IMR-90 (cell line): ENCODE data around the gene SLC25A12. TPM values are rescaled to one million over a fixed set of nuclear protein-coding genes. Genes with fewer than 3 reads are reported as not detected.

ENCODE experiments used
- ATAC-seq: fragments of 200-7000 bp; cut with Tn5 transposase; 2 replicates; pipeline ENCODE4 v1.9.1; 2020; ENCODE audit warnings: low read depth, mild to moderate bottlenecking, moderate library complexity
- BruUV-seq: library from RNA; stranded (reverse); fragments of 400-500 nt; replicated peaks from 2 replicates; lab custom pipeline; 2021; lab: Mats Ljungman, UMichigan
- CTCF ChIA-PET: fragments of 300-600 bp; formaldehyde crosslinking; extraction: SDS; loops from one replicate; lab custom pipeline; 2021; ENCODE audit warnings: antibody characterized with exemption; lab: Yijun Ruan, JAX
- POLR2A ChIA-PET: fragments of 300-600 bp; sonication (Branson Sonifier 250); formaldehyde crosslinking; loops from one replicate; lab custom pipeline; 2022; ENCODE audit warnings: antibody characterized with exemption; ENCODE audit not compliant: unreplicated experiment; lab: Charles Lee
- DNase-seq: peaks from one replicate; pipeline ENCODE4 v3.0.0; 2013
- H2AFZ ChIP-seq: replicated peaks from 2 replicates; pipeline ENCODE3; 2013; ENCODE audit warnings: low read length, mild to moderate bottlenecking; ENCODE audit not compliant: poor library complexity
- H2AK5ac ChIP-seq: 2 replicates; pipeline ENCODE4 v1.6.1; 2013; ENCODE audit warnings: low read depth, low read length, inconsistent platforms
- H2AK9ac ChIP-seq: replicated peaks from 2 replicates; pipeline ENCODE3; 2013; ENCODE audit warnings: mild to moderate bottlenecking, low read depth, low read length, moderate library complexity; ENCODE audit not compliant: poor library complexity
- H2BK120ac ChIP-seq: 2 replicates; pipeline ENCODE4 v1.6.1; 2013; ENCODE audit warnings: low read depth, low read length, inconsistent platforms
- H2BK15ac ChIP-seq: 3 replicates; pipeline ENCODE4 v1.6.1; 2013; ENCODE audit warnings: low read depth, low read length, inconsistent platforms
- H2BK20ac ChIP-seq: 2 replicates; pipeline ENCODE4 v1.6.1; 2013; ENCODE audit warnings: low read depth, mild to moderate bottlenecking, inconsistent platforms, low read length, moderate library complexity
- H2BK5ac ChIP-seq: 2 replicates; pipeline ENCODE4 v1.6.1; 2013; ENCODE audit warnings: mild to moderate bottlenecking, low read depth, low read length, inconsistent platforms; ENCODE audit not compliant: poor library complexity, severe bottlenecking
- H3K14ac ChIP-seq: replicated peaks from 2 replicates; pipeline ENCODE4 v1.6.1; 2013; ENCODE audit warnings: low read depth, low read length, inconsistent platforms
- H3K18ac ChIP-seq: 2 replicates; pipeline ENCODE4 v1.6.1; 2013; ENCODE audit warnings: low read depth, low read length, control low read depth
- H3K23ac ChIP-seq: 2 replicates; pipeline ENCODE4 v1.6.1; 2013; ENCODE audit warnings: low read depth, low read length, inconsistent platforms
- H3K27ac ChIP-seq: 2 replicates; pipeline ENCODE4 v1.5.1; 2013; ENCODE audit warnings: mild to moderate bottlenecking, control low read depth, low read length; ENCODE audit not compliant: insufficient read depth
- H3K27me3 ChIP-seq: 2 replicates; pipeline ENCODE4 v1.6.1; 2013; ENCODE audit warnings: low read length; ENCODE audit not compliant: control insufficient read depth, insufficient read depth
- H3K36me3 ChIP-seq: 2 replicates; pipeline ENCODE4 v1.6.1; 2013; ENCODE audit warnings: low read length, mixed read lengths; ENCODE audit not compliant: control insufficient read depth, insufficient read depth
- H3K4ac ChIP-seq: 2 replicates; pipeline ENCODE4 v1.6.1; 2013; ENCODE audit warnings: low read depth, low read length, inconsistent platforms
- H3K4me1 ChIP-seq: 2 replicates; pipeline ENCODE4 v1.6.1; 2013; ENCODE audit warnings: low read length, mixed read lengths; ENCODE audit not compliant: control insufficient read depth, insufficient read depth
- H3K4me2 ChIP-seq: 2 replicates; pipeline ENCODE4 v1.6.1; 2013; ENCODE audit warnings: low read depth, mild to moderate bottlenecking, control low read depth, low read length, moderate library complexity
- H3K4me3 ChIP-seq: 2 replicates; pipeline ENCODE4 v1.5.1; 2013; ENCODE audit warnings: low read depth, mild to moderate bottlenecking, control low read depth, low read length, moderate library complexity; ENCODE audit not compliant: insufficient read depth
- H3K56ac ChIP-seq: 2 replicates; pipeline ENCODE4 v1.6.1; 2013; ENCODE audit warnings: low read length, inconsistent platforms; ENCODE audit not compliant: insufficient read depth; ENCODE audit errors: extremely low read depth
- H3K79me1 ChIP-seq, 2 experiments: 2 replicates each; pipeline ENCODE4 v1.6.1; 2013; ENCODE audit warnings: low read length in 2 of 2, inconsistent platforms in 1 of 2, low read depth in 1 of 2
- H3K9ac ChIP-seq: 2 replicates; pipeline ENCODE4 v1.6.1; 2013; ENCODE audit warnings: low read depth, low read length, control low read depth
- H3K9me1 ChIP-seq: 2 replicates; pipeline ENCODE4 v1.6.1; 2013; ENCODE audit warnings: low read length, inconsistent platforms; ENCODE audit not compliant: insufficient read depth
- H3K9me3 ChIP-seq: 2 replicates; pipeline ENCODE4 v1.6.1; 2013; ENCODE audit warnings: low read length; ENCODE audit not compliant: control insufficient read depth, insufficient read depth
- H4K20me1 ChIP-seq: 2 replicates; pipeline ENCODE4 v1.6.1; 2013; ENCODE audit warnings: low read length, inconsistent platforms; ENCODE audit not compliant: insufficient read depth
- H4K5ac ChIP-seq: 2 replicates; pipeline ENCODE4 v1.6.1; 2013; ENCODE audit warnings: mild to moderate bottlenecking, low read depth, low read length, control low read depth
- H4K8ac ChIP-seq, 2 experiments: 2 replicates each; pipeline ENCODE4 v1.6.1; 2013; ENCODE audit warnings: low read depth in 2 of 2, low read length in 2 of 2, control low read depth in 1 of 2, inconsistent platforms in 1 of 2
- H4K91ac ChIP-seq: 2 replicates; pipeline ENCODE4 v1.6.1; 2013; ENCODE audit warnings: low read depth, low read length, inconsistent platforms; ENCODE audit not compliant: insufficient read depth
- CHD1 ChIP-seq: IDR thresholded peaks from 2 replicates; pipeline ENCODE4 v1.6.1; 2012; ENCODE audit warnings: low read depth, low read length, improper control_type of control experiment
- MAFK ChIP-seq: IDR thresholded peaks from 2 replicates; pipeline ENCODE4 v1.6.1; 2012; ENCODE audit warnings: low read depth, low read length, improper control_type of control experiment
- NFE2L2 ChIP-seq: fragments of 150-350 bp; IDR thresholded peaks from 2 replicates; pipeline ENCODE4 v1.6.1; 2016; ENCODE audit warnings: low read depth, mild to moderate bottlenecking, low read length
- dilution Hi-C: fragments of 300-500 bp; cut with HindIII; formaldehyde crosslinking; loops from one replicate; pipeline ENCODE4 v1.14.3; 2018; ENCODE audit warnings: low sequenced_read_pairs; ENCODE audit not compliant: unreplicated experiment
- in situ Hi-C: fragments of 300-500 bp; cut with MboI; formaldehyde crosslinking; loops from 3 replicates; pipeline ENCODE4 v1.14.3; 2019; ENCODE audit warnings: low sequenced_read_pairs, inconsistent platforms, mixed read lengths
- intact Hi-C: fragments of 100-400 bp; cut with micrococcal nuclease; formaldehyde crosslinking; loops from 2 replicates; pipeline ENCODE4 v1.10.0; 2022
- polyA plus RNA-seq, 3 experiments: library from polyadenylated mRNA; depleted of rRNA; stranded (reverse); fragments of >200 nt; gene quantifications; 2 replicates each; pipeline ENCODE4 v1.2.3, GENCODE V29; 2012; ENCODE audit warnings: low replicate concordance in 1 of 3
- total RNA-seq: library from RNA; depleted of rRNA; stranded (reverse); fragments of >200 nt; gene quantifications from 2 replicates; pipeline ENCODE4 v1.2.3, GENCODE V29; 2012

SLC25A12 gene
- total and polyA plus RNA-seq, 2 of the 4 experiments (the other 2 are of a cell fraction), result 16.3 to 17.6 TPM

- no peak overlapping the region for H3K9ac ChIP-seq
- no peak overlapping the region for H3K56ac ChIP-seq
- H2BK20ac ChIP-seq, result no peak overlapping the region
- H3K23ac ChIP-seq, result no peak overlapping the region
- DNase-seq (no peak), ATAC-seq (no peak)
- H2AK9ac ChIP-seq, result no peak overlapping the region
- H3K14ac ChIP-seq, result no peak overlapping the region
- no peak overlapping the region for H2BK120ac ChIP-seq
- no peak overlapping the region for H3K4me2 ChIP-seq
- no peak overlapping the region for H3K18ac ChIP-seq
- H4K8ac ChIP-seq, result no peak overlapping the region
- H3K79me1 ChIP-seq, result no peaks in the 10 kb centered on the region
- no peaks in the 10 kb centered on the region for H3K27me3 ChIP-seq
- H3K9me1 ChIP-seq, result no peaks in the 10 kb centered on the region
- ChIA-PET CTCF (interaction anchor here (1.7 kb wide), 1 partner anchor 10 kb away, joined by 3 read pairs; no protein-coding TSS in a partner anchor), POLR2A (no interaction called here)
- no peak overlapping the region for H2BK5ac ChIP-seq
- TF ChIP-seq CHD1, result no peak
- TF ChIP-seq NFE2L2, result no peak
- TF ChIP-seq MAFK, result no peak
- intact Hi-C loops (no loop called here), in situ Hi-C loops (no loop called here), dilution Hi-C loops (no loop called here)
- no peaks in the 10 kb centered on the region for H3K4me1 ChIP-seq
- no peak overlapping the region for H3K4me3 ChIP-seq
- H4K20me1 ChIP-seq, result no peaks in the 10 kb centered on the region
- no peak overlapping the region for H4K5ac ChIP-seq
- H2BK15ac ChIP-seq, result no peak overlapping the region
- no peaks in the 10 kb centered on the region for H3K36me3 ChIP-seq
- no peak overlapping the region for H3K27ac ChIP-seq
- H2AK5ac ChIP-seq, result no peak overlapping the region
- H2AFZ ChIP-seq, result no peak overlapping the region
- no peaks in the 10 kb centered on the region for H3K9me3 ChIP-seq
- no TSS peak for BruUV-seq
- no peak overlapping the region for H4K91ac ChIP-seq
- no peak overlapping the region for H3K4ac ChIP-seq
Measured at GRCh38 chr2:171846894-171847293, 47.1 kb downstream of the SLC25A12 start.
